ENCODE results near the gene KCNMB2.

The KCNMB2 gene

GRCh38 chr3:178625053-178625600 lies 88.9 kb downstream of the KCNMB2 start:
- Mint-ChIP-seq H3K36me3 (no peaks in the 10 kb centered on the region), H3K4me1 (no peaks in the 10 kb centered on the region), H3K27me3 (no peaks in the 10 kb centered on the region), H3K27ac (no peak overlapping the region), H3K4me3 (no peak overlapping the region), H3K9me3 (no peaks in the 10 kb centered on the region)
- no peak for DNase-seq (ENCODE audit: low spot score in 2 of 2)
- no peak for ATAC-seq (ENCODE audit: low read depth)

DNA sequence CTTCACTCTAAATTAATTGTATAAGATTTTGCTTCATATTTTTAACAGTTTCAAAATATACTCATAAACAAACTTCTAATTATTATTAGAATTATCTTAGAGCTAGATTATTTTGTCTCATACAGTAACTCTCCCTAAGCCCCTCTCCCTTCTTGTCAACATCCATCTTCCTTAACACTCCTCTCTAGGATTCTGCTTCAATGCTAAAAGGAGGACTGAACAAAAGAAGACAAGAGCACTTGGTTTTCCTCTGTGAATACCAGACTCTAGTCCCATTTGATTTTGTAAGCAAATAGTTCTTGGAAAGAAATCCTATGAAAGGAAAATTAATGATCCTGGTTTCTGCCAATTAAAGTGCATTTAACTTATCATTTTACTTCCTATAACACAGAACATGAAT lies 91.8 kb downstream of the KCNMB2 start:
- ATAC-seq (ENCODE audit: low read depth) (no peak), DNase-seq (ENCODE audit: low spot score in 2 of 2) (no peak)
- no peak overlapping the region for H3K4me3 Mint-ChIP-seq
- H3K36me3 Mint-ChIP-seq = no peaks in the 10 kb centered on the region
- no peaks in the 10 kb centered on the region for H3K4me1 Mint-ChIP-seq
- H3K27me3 Mint-ChIP-seq = no peaks in the 10 kb centered on the region
- H3K27ac Mint-ChIP-seq = no peak overlapping the region
- H3K9me3 Mint-ChIP-seq = no peaks in the 10 kb centered on the region

DNA sequence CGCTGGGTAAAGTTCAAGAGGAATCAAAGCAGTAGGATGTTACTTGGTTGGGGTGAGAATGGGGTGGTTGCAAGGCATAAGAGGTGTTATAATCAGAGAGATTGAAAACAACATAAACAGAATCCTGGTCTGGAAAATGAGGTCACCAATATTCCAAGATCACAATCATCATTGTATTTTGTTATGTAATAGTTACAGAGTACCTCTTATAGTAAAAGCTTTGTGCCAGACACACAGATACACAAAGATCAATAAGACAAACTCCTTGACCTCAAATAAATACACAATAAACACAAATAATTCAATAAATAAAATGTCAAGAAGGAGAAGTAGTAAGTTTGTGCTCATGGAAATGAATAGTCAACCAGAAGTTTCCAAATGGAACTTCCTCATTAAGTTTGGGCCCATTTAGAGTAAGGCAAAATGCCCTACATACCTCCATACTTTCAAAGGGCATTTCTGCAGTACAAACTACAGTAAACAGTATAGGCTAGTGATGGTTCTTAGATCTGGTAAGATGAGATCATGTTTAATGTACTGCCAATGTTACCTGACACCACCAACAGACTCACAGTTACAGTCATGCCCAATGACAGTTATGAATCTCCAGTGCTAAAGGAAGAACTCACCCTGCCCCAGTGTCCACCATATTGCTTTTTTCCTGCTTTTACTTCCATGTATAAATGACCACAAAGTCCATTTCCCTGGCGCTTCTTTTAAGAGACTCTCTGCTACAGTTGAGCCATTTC lies 93.4 kb downstream of the KCNMB2 start:
- ATAC-seq (ENCODE audit: low read depth) (no peak), DNase-seq (ENCODE audit: low spot score in 2 of 2) (no peak)
- Mint-ChIP-seq H3K4me3 (no peak overlapping the region), H3K9me3 (peaks cover 7% of the 10 kb centered on the region), H3K27ac (no peak overlapping the region), H3K27me3 (no peaks in the 10 kb centered on the region), H3K36me3 (no peaks in the 10 kb centered on the region), H3K4me1 (no peaks in the 10 kb centered on the region)

DNA sequence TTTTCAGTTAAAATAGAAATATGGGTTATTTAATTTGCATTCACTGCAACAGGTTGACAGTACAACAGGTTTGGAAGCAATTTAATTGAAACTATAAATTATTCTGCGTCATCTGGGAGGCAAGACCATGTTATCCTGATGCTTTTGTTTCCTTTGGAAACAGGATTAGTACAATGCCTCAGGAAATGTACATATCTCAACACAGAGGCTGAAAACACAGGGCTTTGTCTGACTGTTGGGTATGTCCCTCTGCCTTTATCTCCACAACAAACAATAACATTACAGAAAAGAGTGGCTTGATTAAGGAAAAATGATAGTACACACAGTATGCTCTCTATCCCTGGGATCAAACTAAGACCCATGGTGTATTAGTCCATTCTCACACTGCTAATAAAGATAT lies 95.7 kb downstream of the KCNMB2 start:
- H3K27ac Mint-ChIP-seq = no peak overlapping the region
- ATAC-seq (ENCODE audit: low read depth) (no peak), DNase-seq (ENCODE audit: low spot score in 2 of 2) (no peak)
- peaks cover 7% of the 10 kb centered on the region for H3K9me3 Mint-ChIP-seq
- no peaks in the 10 kb centered on the region for H3K27me3 Mint-ChIP-seq
- H3K4me3 Mint-ChIP-seq = no peak overlapping the region
- H3K36me3 Mint-ChIP-seq = no peaks in the 10 kb centered on the region
- H3K4me1 Mint-ChIP-seq = no peaks in the 10 kb centered on the region

DNA sequence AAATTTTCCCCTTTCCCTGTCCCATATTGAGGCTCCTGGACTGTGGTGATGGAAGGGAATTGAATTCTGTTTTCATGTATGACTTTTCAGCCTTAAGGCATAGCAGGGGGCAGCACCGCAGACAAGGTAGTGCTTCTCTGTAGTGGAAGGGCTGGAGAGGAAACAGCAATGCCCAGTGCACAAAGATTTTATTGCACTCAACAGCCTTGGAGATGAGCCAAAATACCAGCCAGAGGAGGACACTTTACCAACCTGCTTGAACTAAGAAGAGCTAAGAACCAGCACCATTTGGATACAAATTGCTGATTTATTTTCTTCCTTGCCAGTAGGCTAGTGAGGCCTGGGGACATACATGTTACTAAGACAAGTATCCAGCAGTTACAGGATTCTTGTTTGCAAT lies 98.7 kb downstream of the KCNMB2 start:
- no peaks in the 10 kb centered on the region for H3K4me1 Mint-ChIP-seq
- ATAC-seq (ENCODE audit: low read depth) = no peak

GRCh38 chr3:178637802-178638201 lies 101.6 kb downstream of the KCNMB2 start:
- ATAC-seq (ENCODE audit: low read depth) = no peak
- no peak for DNase-seq (ENCODE audit: low spot score in 2 of 2)
- Mint-ChIP-seq H3K27me3 (no peaks in the 10 kb centered on the region), H3K9me3 (peaks cover 10% of the 10 kb centered on the region), H3K36me3 (no peaks in the 10 kb centered on the region), H3K4me1 (no peaks in the 10 kb centered on the region), H3K27ac (no peak overlapping the region), H3K4me3 (no peak overlapping the region)

More for the DNA sequence above, 98.7 kb downstream of the KCNMB2 start:
- DNase-seq (ENCODE audit: low spot score in 2 of 2) = no peak
- Mint-ChIP-seq H3K36me3 (no peaks in the 10 kb centered on the region), H3K4me3 (no peak overlapping the region), H3K27me3 (no peaks in the 10 kb centered on the region), H3K9me3 (peaks cover 7% of the 10 kb centered on the region), H3K27ac (no peak overlapping the region)

DNA sequence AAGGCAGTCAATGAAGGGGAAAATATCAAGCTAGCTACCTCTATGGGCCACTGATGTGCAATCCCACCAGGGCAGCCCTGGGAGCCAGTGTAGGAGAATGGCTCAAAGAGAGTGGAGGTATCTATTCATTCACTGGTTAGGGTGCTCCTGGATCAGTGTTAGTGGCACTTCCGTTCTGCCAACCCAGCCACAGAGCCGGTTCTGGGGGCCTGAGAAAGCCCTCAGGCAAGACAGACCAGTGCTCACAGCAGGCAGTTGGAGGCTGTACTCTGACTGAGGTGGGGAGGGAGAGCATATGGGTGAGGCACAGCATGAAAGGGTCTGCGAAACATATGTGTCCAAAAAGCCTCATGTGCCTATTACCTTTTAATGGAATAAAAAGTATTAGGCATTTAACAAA lies 109.3 kb downstream of the KCNMB2 start:
- Mint-ChIP-seq H3K4me1 (no peaks in the 10 kb centered on the region), H3K4me3 (no peak overlapping the region), H3K27me3 (peaks cover 3% of the 10 kb centered on the region), H3K36me3 (no peaks in the 10 kb centered on the region), H3K9me3 (peaks cover 3% of the 10 kb centered on the region), H3K27ac (no peak overlapping the region)
- DNase-seq (ENCODE audit: low spot score in 2 of 2) = no peak
- ATAC-seq (ENCODE audit: low read depth) = no peak

DNA sequence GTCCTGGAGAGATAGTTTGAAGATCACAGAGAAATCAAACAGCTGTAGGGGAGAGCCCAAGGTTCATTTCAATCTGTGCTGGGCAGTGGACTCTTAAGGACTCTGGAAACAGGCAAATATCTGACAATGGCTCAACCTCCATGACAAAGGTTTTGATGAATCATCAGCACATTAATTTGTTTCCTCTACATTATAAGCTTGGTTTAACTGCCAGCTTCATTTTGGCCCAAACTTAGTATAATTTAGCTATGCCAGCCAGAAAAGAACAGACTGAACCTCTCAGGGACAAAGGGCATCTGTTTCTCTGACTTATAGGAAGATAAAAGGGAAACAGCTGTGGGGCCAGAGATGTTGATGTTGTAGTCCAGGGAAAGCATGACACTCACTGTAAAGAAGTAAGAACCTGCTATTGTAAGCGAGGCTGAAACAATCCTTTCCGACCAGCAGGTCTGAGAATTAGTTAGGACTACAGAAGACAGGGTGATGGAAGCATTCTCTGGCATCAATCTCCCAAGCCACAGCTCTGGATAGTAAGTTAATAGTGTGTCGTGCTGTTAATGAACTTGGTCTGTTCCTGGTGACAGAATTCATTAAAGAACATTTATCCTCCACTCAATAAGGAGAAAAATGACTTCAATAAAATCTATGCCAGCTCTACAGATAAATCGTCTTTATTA lies 110.1 kb downstream of the KCNMB2 start:
- no peaks in the 10 kb centered on the region for H3K4me1 Mint-ChIP-seq
- DNase-seq (ENCODE audit: low spot score in 2 of 2) (no peak), ATAC-seq (ENCODE audit: low read depth) (no peak)
- no peak overlapping the region for H3K27ac Mint-ChIP-seq
- no peaks in the 10 kb centered on the region for H3K36me3 Mint-ChIP-seq
- H3K27me3 Mint-ChIP-seq = peaks cover 3% of the 10 kb centered on the region
- H3K4me3 Mint-ChIP-seq = no peak overlapping the region
- peaks cover 5% of the 10 kb centered on the region for H3K9me3 Mint-ChIP-seq

GRCh38 chr3:178655488-178655887 lies 119.3 kb downstream of the KCNMB2 start:
- Mint-ChIP-seq H3K4me1 (no peaks in the 10 kb centered on the region), H3K4me3 (no peak overlapping the region), H3K9me3 (peaks cover 2% of the 10 kb centered on the region), H3K36me3 (no peaks in the 10 kb centered on the region), H3K27me3 (no peaks in the 10 kb centered on the region), H3K27ac (no peak overlapping the region)
- ATAC-seq (ENCODE audit: low read depth) = no peak
- DNase-seq (ENCODE audit: low spot score in 2 of 2) = no peak

DNA sequence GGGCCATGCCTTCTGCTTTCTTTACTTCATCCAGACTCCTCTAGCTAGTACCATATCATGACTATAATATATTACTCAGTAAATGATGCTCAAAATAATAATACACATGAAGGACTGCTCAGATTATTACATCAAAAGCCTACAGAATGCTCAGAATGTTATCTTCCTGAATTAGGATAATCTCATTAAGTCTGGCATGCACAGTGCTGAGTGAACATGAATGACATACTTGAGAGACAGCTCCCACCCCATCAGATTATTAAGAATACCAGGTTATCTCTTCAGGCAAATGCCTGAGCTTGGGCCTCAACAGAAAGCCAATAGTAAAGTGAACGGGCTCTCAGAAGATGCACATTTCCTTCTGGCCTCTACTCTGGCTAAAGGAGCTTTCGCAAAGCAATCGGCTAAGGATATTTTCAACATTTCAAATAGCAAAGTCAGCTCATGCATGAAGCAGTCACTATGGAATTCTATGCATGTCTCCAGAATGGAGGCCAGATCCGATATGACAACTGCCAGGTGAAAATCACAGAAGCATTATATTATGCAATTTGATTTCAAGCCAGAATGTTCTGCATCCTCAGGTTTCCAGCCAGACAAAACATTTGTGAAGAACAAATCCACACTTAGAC lies 122.6 kb downstream of the KCNMB2 start:
- Mint-ChIP-seq H3K4me3 (no peak overlapping the region), H3K4me1 (no peaks in the 10 kb centered on the region), H3K36me3 (no peaks in the 10 kb centered on the region), H3K27me3 (no peaks in the 10 kb centered on the region), H3K9me3 (peaks cover 3% of the 10 kb centered on the region), H3K27ac (no peak overlapping the region)
- ATAC-seq (ENCODE audit: low read depth) = no peak
- no peak for DNase-seq (ENCODE audit: low spot score in 2 of 2)

DNA sequence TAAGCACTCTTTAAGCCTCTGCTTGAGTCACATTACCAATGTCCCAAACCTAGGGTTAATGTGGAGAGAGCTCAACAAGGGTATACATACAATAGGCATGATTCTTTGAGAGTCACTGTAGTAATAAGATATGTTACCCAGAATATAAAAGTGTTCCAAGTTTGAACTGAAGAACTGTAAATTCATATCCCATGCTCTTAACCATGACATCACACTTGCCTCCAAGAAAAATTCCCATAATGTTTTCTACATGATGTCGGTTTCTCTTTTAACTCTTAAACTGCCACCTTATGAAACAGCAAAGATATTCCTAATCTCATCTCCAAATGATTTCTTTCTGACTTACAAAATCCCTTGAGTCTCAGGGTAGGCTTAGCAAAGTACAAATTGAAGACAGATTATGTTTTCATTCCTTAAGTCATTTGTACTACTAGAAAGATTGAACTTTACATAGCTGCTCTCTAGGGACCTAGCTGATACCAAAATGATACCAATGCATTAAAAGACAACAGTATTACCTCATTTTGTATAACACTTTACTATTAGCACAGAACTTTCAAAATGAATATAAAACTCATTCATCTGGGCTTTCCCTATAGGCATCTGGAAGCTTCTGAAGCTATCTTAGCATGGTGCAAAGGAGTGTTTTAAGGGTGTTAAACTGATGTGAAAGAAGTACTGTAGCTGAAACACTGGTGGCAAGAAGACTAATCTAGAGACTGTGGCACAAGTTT lies 127.1 kb downstream of the KCNMB2 start:
- H3K27ac Mint-ChIP-seq = no peak overlapping the region
- DNase-seq (ENCODE audit: low spot score in 2 of 2) = no peak
- no peaks in the 10 kb centered on the region for H3K27me3 Mint-ChIP-seq
- peaks cover 3% of the 10 kb centered on the region for H3K9me3 Mint-ChIP-seq
- no peaks in the 10 kb centered on the region for H3K36me3 Mint-ChIP-seq
- H3K4me1 Mint-ChIP-seq = no peaks in the 10 kb centered on the region
- no peak overlapping the region for H3K4me3 Mint-ChIP-seq
- no peak for ATAC-seq (ENCODE audit: low read depth)

DNA sequence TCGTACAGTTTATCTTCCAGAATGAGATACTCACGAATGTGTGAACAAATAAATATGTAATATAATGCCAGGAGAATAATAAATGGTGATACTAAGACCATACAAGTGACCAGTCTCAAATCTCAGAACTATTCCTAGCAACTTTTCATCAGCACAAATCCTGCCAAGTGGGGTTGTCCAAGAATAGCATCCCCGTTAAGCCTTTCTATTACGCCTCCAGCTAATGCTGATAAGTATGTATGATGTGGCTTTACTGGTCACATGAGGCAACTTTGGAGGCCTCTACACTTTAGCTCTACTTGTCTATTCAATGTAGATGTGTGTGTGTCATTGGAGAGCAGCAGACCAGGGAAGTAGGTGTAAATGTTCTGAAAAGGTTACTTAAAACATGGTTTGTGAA lies 129.5 kb downstream of the KCNMB2 start:
- H3K9me3 Mint-ChIP-seq = peaks cover 3% of the 10 kb centered on the region
- no peaks in the 10 kb centered on the region for H3K27me3 Mint-ChIP-seq
- no peak overlapping the region for H3K27ac Mint-ChIP-seq
- no peak for ATAC-seq (ENCODE audit: low read depth)
- H3K36me3 Mint-ChIP-seq = no peaks in the 10 kb centered on the region
- no peak overlapping the region for H3K4me3 Mint-ChIP-seq
- no peak for DNase-seq (ENCODE audit: low spot score in 2 of 2)
- peaks cover 3% of the 10 kb centered on the region for H3K4me1 Mint-ChIP-seq

GRCh38 chr3:178669022-178669601 lies 132.9 kb downstream of the KCNMB2 start:
- Mint-ChIP-seq H3K27me3 (no peaks in the 10 kb centered on the region), H3K9me3 (no peaks in the 10 kb centered on the region), H3K27ac (no peak overlapping the region), H3K4me1 (peaks cover 3% of the 10 kb centered on the region), H3K4me3 (no peak overlapping the region), H3K36me3 (no peaks in the 10 kb centered on the region)
- ATAC-seq (ENCODE audit: low read depth) (no peak), DNase-seq (ENCODE audit: low spot score in 2 of 2) (no peak)

Data from memory B cell (primary cell).